Gastroesophageal sphincter (tissue), 3 donors: ENCODE measurements around the gene CFP.

ENCODE experiments used
- POLR2A ChIP-seq, 2 donors: fragments of 450-650 bp; IDR thresholded peaks; one replicate each; pipeline ENCODE4 v1.6.1; 2017; ENCODE audit warnings: antibody characterized with exemption in 2 of 2, mild to moderate bottlenecking in 2 of 2, moderate library complexity in 1 of 2
- POLR2AphosphoS5 ChIP-seq: sonication (generic); formaldehyde crosslinking; IDR thresholded peaks from one replicate; pipeline ENCODE4 v1.6.1; 2017; ENCODE audit warnings: antibody characterized with exemption
- TF ChIP-seq, protein P1 (sequence below), 4 experiments: fragments of 200-600 bp in 2 of 4; fragments of 450-650 bp in 2 of 4; sonication (generic) in 1 of 4; IDR thresholded peaks; one replicate each; pipeline ENCODE4 v1.5.1; 2017 to 2019; ENCODE audit warnings: antibody characterized with exemption in 4 of 4, mild to moderate bottlenecking in 2 of 4, moderate library complexity in 2 of 4

- TF ChIP-seq POLR2AphosphoS5 (no peak), POLR2A (IDR thresholded peaks at IDR 0.05) (no peak)
- TF ChIP-seq, protein P1, sequence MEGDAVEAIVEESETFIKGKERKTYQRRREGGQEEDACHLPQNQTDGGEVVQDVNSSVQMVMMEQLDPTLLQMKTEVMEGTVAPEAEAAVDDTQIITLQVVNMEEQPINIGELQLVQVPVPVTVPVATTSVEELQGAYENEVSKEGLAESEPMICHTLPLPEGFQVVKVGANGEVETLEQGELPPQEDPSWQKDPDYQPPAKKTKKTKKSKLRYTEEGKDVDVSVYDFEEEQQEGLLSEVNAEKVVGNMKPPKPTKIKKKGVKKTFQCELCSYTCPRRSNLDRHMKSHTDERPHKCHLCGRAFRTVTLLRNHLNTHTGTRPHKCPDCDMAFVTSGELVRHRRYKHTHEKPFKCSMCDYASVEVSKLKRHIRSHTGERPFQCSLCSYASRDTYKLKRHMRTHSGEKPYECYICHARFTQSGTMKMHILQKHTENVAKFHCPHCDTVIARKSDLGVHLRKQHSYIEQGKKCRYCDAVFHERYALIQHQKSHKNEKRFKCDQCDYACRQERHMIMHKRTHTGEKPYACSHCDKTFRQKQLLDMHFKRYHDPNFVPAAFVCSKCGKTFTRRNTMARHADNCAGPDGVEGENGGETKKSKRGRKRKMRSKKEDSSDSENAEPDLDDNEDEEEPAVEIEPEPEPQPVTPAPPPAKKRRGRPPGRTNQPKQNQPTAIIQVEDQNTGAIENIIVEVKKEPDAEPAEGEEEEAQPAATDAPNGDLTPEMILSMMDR (IDR thresholded peaks at IDR 0.05): no peak
Measured at GRCh38 chrX:47576021-47576898, 53.5 kb downstream of the CFP start.
